Hepatocyte (in vitro differentiated cells): ENCODE data around the gene RASAL2.

Experiments used
- CTCF ChIP-seq: fragments of 200-600 bp; sonication (generic); IDR thresholded peaks from 2 replicates; pipeline ENCODE4 v1.5.1; 2016; ENCODE audit warnings: antibody characterized with exemption, mild to moderate bottlenecking; ENCODE audit not compliant: poor library complexity
- EZH2 ChIP-seq: fragments of 200-600 bp; sonication (generic); IDR thresholded peaks from 2 replicates; pipeline ENCODE4 v1.6.1; 2016; ENCODE audit warnings: antibody characterized with exemption, mild to moderate bottlenecking, borderline replicate concordance
- EZH2phosphoT487 ChIP-seq: fragments of 200-600 bp; sonication (generic); IDR thresholded peaks from one replicate; pipeline ENCODE4 v1.6.1; 2018; ENCODE audit warnings: antibody characterized with exemption, mild to moderate bottlenecking, low read depth, moderate library complexity; ENCODE audit not compliant: unreplicated experiment, severe bottlenecking

- TF ChIP-seq CTCF (no peak), EZH2 (no peak), EZH2phosphoT487 (no peak)
Observed at GRCh38 chr1:178266113-178266512, 172.2 kb downstream of the RASAL2 start.
